ENCODE results near the gene RHOBTB3.

The RHOBTB3 gene

DNA sequence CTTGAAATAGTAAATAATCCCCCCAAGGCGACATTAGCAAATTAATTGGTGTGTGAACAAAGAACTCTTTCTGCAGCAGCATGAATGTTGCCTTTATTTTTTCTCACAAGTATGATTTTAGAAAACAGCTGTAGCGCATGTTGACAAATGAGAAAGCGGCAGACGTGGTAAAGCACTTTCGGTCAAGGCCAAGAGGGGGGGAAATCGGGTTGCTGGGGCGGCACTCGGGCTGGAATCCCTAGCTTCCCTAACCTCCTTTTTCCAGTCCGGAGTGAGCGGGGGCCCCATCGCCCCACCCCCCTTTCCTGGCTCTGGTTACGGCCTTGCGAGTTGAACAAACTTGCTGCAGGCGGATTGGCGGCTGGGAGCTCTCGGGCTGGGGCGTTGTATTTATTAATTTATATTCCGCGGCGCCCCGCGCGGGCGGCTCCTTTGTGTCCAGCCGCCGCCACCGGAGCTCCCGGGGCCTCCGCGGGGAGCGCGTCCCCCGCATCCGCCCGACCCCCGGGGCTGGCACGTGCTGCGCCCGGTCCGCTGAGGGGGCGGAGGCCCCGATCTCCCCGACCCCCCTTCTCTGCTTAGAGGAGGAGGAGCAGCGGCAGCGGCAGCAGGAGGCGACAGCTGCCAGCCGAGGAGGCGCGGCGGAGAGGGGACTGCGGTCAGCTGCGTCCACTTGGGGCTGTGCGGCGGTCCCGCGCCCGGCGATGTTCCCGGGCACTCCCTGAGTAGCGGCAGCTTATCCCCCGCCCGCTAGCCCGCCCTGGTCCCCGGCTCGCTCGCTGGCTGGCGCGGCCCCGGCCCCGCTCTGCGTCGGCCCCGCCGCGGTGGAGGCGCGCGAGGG is at the start of gene RHOBTB3:
TSS of gene RHOBTB3 (plus strand) at position 607 of the 841 bp plus-strand sequence. CDS start 347 bp downstream, outside the sequence.
- H2AFZ ChIP-seq (ENCODE audit: low read length, unreplicated experiment): peak within 1 kb of the TSS; percentile 69
- no peaks in the 10 kb centered on the region for H3K27me3 ChIP-seq (ENCODE audit: insufficient read depth, low read length)
- peak within 1 kb of the TSS; percentile 94 for H3K4me3 ChIP-seq (ENCODE audit: low read depth, low read length)
- H3K79me2 ChIP-seq (ENCODE audit: control insufficient read depth, insufficient read depth, low read length, unreplicated experiment): peaks cover 49% of the 10 kb centered on the region
- H3K36me3 ChIP-seq (ENCODE audit: insufficient read depth, low read length): no peaks in the 10 kb centered on the region; the same call in 1 of the 2 replicates
- H3K4me1 ChIP-seq (ENCODE audit: control insufficient read depth, insufficient read depth, low read length, unreplicated experiment): peaks cover 47% of the 10 kb centered on the region
- peak within 1 kb of the TSS; percentile 73 for H3K27ac ChIP-seq (ENCODE audit: low read depth, low read length)

DNA sequence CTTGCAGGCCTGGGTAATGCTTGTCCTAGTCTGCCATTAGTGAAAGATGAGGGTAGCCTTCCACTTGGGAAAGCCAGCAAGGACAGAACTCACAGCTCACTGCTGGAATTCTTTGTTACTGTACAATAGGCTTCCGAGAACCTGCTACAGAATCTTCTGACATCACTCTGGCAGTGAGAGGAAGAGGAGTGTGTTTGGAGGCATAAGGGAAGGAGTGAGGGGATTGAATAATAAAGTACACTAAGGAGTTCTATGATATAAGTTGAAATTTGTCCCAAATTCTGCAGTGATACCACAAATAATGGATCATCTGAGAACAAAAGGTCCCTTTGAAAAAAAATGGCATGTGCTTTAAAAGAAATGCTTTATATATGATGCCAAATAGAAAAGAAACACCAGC is 48.2 kb upstream of the RHOBTB3 start, which contains the start of gene SPATA9:
TSS of gene SPATA9 (minus strand) at position 101 of the 400 bp plus-strand sequence. CDS start 137 bp downstream, outside the sequence.
- no peak within 1 kb of the TSS for H3K4me3 ChIP-seq (ENCODE audit: low read depth, low read length)
- no peaks in the 10 kb centered on the region for H3K27me3 ChIP-seq (ENCODE audit: insufficient read depth, low read length)
- no peak within 1 kb of the TSS for H3K27ac ChIP-seq (ENCODE audit: low read depth, low read length)
- no peaks in the 10 kb centered on the region for H3K36me3 ChIP-seq (ENCODE audit: insufficient read depth, low read length)
- H3K4me1 ChIP-seq (ENCODE audit: control insufficient read depth, insufficient read depth, low read length, unreplicated experiment): no peaks in the 10 kb centered on the region
- no peak within 1 kb of the TSS for H2AFZ ChIP-seq (ENCODE audit: low read length, unreplicated experiment)
- no peaks in the 10 kb centered on the region for H3K79me2 ChIP-seq (ENCODE audit: control insufficient read depth, insufficient read depth, low read length, unreplicated experiment)

- Histone ChIP-seq H2AFZ (ENCODE audit: low read length, unreplicated experiment) (no peak overlapping the region), H3K27ac (ENCODE audit: low read depth, low read length) (no peak overlapping the region), H3K4me1 (ENCODE audit: control insufficient read depth, insufficient read depth, low read length, unreplicated experiment) (no peaks in the 10 kb centered on the region), H3K27me3 (ENCODE audit: insufficient read depth, low read length) (no peaks in the 10 kb centered on the region), H3K36me3 (ENCODE audit: insufficient read depth, low read length) (no peaks in the 10 kb centered on the region), H3K4me3 (ENCODE audit: low read depth, low read length) (no peak overlapping the region), H3K79me2 (ENCODE audit: control insufficient read depth, insufficient read depth, low read length, unreplicated experiment) (no peaks in the 10 kb centered on the region)
Observed at GRCh38 chr5:95684361-95684760, 46.8 kb upstream of the RHOBTB3 start.

DNA sequence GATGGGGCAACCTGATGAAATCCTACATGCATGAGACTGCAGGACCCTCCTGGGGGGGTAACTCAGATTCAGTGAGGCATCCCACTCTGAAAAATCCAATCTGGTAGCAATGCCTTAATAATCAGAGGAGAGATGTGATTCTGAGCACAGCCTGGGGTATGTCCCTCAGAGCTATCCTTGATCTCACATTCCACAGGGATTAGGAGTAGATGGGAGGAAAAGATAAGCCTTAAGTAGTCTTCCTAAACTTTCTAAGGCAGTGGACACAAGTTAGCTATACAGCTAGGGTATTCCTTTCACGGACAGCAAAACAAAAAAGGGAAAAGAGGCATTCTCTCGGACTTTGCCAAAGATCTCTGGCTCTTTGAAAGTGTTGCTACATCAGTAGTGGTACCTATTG is 44.5 kb upstream of the RHOBTB3 start:
- Histone ChIP-seq H2AFZ (ENCODE audit: low read length, unreplicated experiment) (no peak overlapping the region), H3K27ac (ENCODE audit: low read depth, low read length) (no peak overlapping the region), H3K27me3 (ENCODE audit: insufficient read depth, low read length) (no peaks in the 10 kb centered on the region), H3K79me2 (ENCODE audit: control insufficient read depth, insufficient read depth, low read length, unreplicated experiment) (no peaks in the 10 kb centered on the region), H3K36me3 (ENCODE audit: insufficient read depth, low read length) (no peaks in the 10 kb centered on the region), H3K4me3 (ENCODE audit: low read depth, low read length) (no peak overlapping the region), H3K4me1 (ENCODE audit: control insufficient read depth, insufficient read depth, low read length, unreplicated experiment) (no peaks in the 10 kb centered on the region)

DNA sequence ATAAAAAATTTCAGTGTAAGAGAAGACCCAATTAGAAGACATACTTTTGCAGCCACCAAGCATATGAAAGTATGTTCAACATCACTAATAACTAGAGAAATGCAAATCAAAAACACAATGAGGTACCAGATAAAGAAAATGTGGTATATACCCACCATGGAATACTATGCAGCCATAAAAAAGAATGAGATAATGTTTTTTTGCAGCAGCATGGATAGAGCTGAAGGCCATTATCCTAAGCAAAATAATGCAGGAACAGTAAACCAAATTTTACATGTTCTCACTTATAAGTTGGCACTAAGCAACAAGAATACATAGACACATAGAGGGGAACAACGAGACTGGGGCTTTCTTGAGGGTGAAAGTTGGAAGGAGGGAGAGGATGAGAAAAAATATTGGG is 41.5 kb upstream of the RHOBTB3 start:
- Histone ChIP-seq H3K27me3 (ENCODE audit: insufficient read depth, low read length) (no peaks in the 10 kb centered on the region), H3K4me1 (ENCODE audit: control insufficient read depth, insufficient read depth, low read length, unreplicated experiment) (no peaks in the 10 kb centered on the region), H3K79me2 (ENCODE audit: control insufficient read depth, insufficient read depth, low read length, unreplicated experiment) (no peaks in the 10 kb centered on the region), H2AFZ (ENCODE audit: low read length, unreplicated experiment) (no peak overlapping the region), H3K4me3 (ENCODE audit: low read depth, low read length) (no peak overlapping the region), H3K36me3 (ENCODE audit: insufficient read depth, low read length) (no peaks in the 10 kb centered on the region), H3K27ac (ENCODE audit: low read depth, low read length) (no peak overlapping the region)

DNA sequence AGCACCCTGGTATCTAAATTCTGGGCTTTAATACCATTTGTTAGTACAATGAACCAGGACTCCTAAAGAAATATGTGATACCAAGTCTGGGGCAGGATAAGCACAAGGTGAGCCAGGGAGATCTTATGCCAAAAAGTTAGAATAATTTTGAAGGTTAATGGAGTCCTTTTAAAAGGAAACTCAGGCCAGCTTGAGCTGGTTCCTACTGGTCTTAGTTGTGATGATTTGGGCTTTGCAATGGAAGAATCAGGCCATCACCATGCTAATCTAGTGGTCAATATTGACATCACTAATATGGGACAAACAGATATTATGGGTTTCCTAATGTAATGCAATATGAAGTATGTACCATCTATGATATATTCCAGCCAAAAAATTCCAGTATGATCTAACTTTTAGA is 40.8 kb upstream of the RHOBTB3 start:
- no peaks in the 10 kb centered on the region for H3K36me3 ChIP-seq (ENCODE audit: insufficient read depth, low read length)
- H3K27ac ChIP-seq (ENCODE audit: low read depth, low read length): no peak overlapping the region
- H3K4me3 ChIP-seq (ENCODE audit: low read depth, low read length): no peak overlapping the region
- H3K4me1 ChIP-seq (ENCODE audit: control insufficient read depth, insufficient read depth, low read length, unreplicated experiment): no peaks in the 10 kb centered on the region
- H3K27me3 ChIP-seq (ENCODE audit: insufficient read depth, low read length): no peaks in the 10 kb centered on the region
- no peak overlapping the region for H2AFZ ChIP-seq (ENCODE audit: low read length, unreplicated experiment)
- H3K79me2 ChIP-seq (ENCODE audit: control insufficient read depth, insufficient read depth, low read length, unreplicated experiment): no peaks in the 10 kb centered on the region

GRCh38 chr5:95697781-95698681 is 33.1 kb upstream of the RHOBTB3 start:
- Histone ChIP-seq H3K36me3 (ENCODE audit: insufficient read depth, low read length) (no peaks in the 10 kb centered on the region), H2AFZ (ENCODE audit: low read length, unreplicated experiment) (no peak overlapping the region), H3K4me1 (ENCODE audit: control insufficient read depth, insufficient read depth, low read length, unreplicated experiment) (no peaks in the 10 kb centered on the region), H3K79me2 (ENCODE audit: control insufficient read depth, insufficient read depth, low read length, unreplicated experiment) (no peaks in the 10 kb centered on the region), H3K27ac (ENCODE audit: low read depth, low read length) (no peak overlapping the region), H3K4me3 (ENCODE audit: low read depth, low read length) (no peak overlapping the region), H3K27me3 (ENCODE audit: insufficient read depth, low read length) (no peaks in the 10 kb centered on the region)

GRCh38 chr5:95699337-95699736 is 31.8 kb upstream of the RHOBTB3 start:
- Histone ChIP-seq H3K79me2 (ENCODE audit: control insufficient read depth, insufficient read depth, low read length, unreplicated experiment) (no peaks in the 10 kb centered on the region), H3K36me3 (ENCODE audit: insufficient read depth, low read length) (no peaks in the 10 kb centered on the region), H3K27ac (ENCODE audit: low read depth, low read length) (no peak overlapping the region), H3K4me3 (ENCODE audit: low read depth, low read length) (no peak overlapping the region), H3K4me1 (ENCODE audit: control insufficient read depth, insufficient read depth, low read length, unreplicated experiment) (no peaks in the 10 kb centered on the region), H2AFZ (ENCODE audit: low read length, unreplicated experiment) (no peak overlapping the region), H3K27me3 (ENCODE audit: insufficient read depth, low read length) (no peaks in the 10 kb centered on the region)

DNA sequence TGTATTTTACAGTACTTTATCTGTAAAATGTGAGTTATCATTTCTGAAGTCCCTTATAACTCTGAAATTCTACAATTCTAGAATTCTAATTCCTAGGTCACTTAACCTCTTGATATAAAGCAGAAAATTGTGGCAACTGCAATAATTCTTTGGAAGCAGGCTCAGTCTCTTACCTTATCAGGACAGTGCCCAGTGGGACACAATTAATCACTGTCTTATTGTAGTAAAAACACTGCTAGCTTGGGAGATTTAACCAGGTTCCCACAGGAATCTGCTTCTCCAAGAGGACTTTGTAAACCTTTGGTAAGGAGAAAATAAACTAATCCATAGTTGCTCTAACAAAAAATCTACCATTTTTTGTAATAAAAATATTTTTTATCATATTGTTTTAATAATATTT is 30.1 kb upstream of the RHOBTB3 start:
- no peaks in the 10 kb centered on the region for H3K79me2 ChIP-seq (ENCODE audit: control insufficient read depth, insufficient read depth, low read length, unreplicated experiment)
- no peaks in the 10 kb centered on the region for H3K27me3 ChIP-seq (ENCODE audit: insufficient read depth, low read length)
- H3K4me3 ChIP-seq (ENCODE audit: low read depth, low read length): no peak overlapping the region
- no peaks in the 10 kb centered on the region for H3K36me3 ChIP-seq (ENCODE audit: insufficient read depth, low read length)
- H3K4me1 ChIP-seq (ENCODE audit: control insufficient read depth, insufficient read depth, low read length, unreplicated experiment): no peaks in the 10 kb centered on the region
- no peak overlapping the region for H2AFZ ChIP-seq (ENCODE audit: low read length, unreplicated experiment)
- H3K27ac ChIP-seq (ENCODE audit: low read depth, low read length): no peak overlapping the region

DNA sequence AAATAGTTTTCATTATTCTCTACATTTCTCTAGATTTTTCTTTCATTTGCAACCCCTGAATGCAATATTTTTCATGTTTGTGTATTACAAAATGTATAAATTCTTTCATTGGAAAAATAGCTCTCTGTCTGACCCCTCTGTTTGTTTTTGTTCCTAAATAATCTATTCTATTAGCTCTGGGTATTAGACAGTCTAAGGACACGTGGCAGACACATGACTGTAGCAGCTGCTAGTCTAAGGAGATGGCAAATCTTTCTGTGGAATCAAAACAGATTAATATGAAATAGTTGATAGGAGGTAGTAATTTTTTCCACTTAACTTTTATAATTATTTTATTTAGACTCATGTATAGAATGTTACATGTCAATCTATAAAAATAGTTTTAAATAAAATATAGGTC is 27.0 kb upstream of the RHOBTB3 start:
- Histone ChIP-seq H3K4me1 (ENCODE audit: control insufficient read depth, insufficient read depth, low read length, unreplicated experiment) (no peaks in the 10 kb centered on the region), H3K27me3 (ENCODE audit: insufficient read depth, low read length) (no peaks in the 10 kb centered on the region), H3K27ac (ENCODE audit: low read depth, low read length) (no peak overlapping the region), H3K36me3 (ENCODE audit: insufficient read depth, low read length) (no peaks in the 10 kb centered on the region), H3K79me2 (ENCODE audit: control insufficient read depth, insufficient read depth, low read length, unreplicated experiment) (no peaks in the 10 kb centered on the region), H3K4me3 (ENCODE audit: low read depth, low read length) (no peak overlapping the region), H2AFZ (ENCODE audit: low read length, unreplicated experiment) (no peak overlapping the region)
